CD14-positive monocyte (primary cell): Measurements from ENCODE around the gene ASTN2. TPM values are rescaled to one million over a fixed set of nuclear protein-coding genes. Genes with fewer than 3 reads are reported as not detected.

ENCODE experiments used
- DNase-seq, 3 donors: peaks; one replicate each; pipeline ENCODE4 v3.0.0-alpha.2; 2011 to 2022
- H2AFZ ChIP-seq: 2 replicates; pipeline ENCODE4 v1.6.0; 2012; ENCODE audit warnings: mild to moderate bottlenecking, low read depth, low read length, inconsistent platforms; ENCODE audit not compliant: insufficient read depth, poor library complexity, severe bottlenecking
- H3K27ac ChIP-seq, 2 donors: 1 replicate in 1 of 2; 2 replicates in 1 of 2; pipeline ENCODE4 v1.5.1; 2012 to 2013; ENCODE audit warnings: low read length in 2 of 2, control low read depth in 1 of 2, inconsistent platforms in 1 of 2, low read depth in 1 of 2, mild to moderate bottlenecking in 1 of 2
- H3K27me3 ChIP-seq, 2 donors: one replicate each; pipeline versions ENCODE4 v1.6.0 to v1.6.1; 2011 to 2013; ENCODE audit warnings: low read length in 2 of 2; ENCODE audit not compliant: control insufficient read depth in 2 of 2, insufficient read depth in 2 of 2
- H3K36me3 ChIP-seq, 2 donors: replicated peaks in 1 of 2; 1 replicate in 1 of 2; 2 replicates in 1 of 2; pipeline versions ENCODE4 v1.5.1 to v1.6.1; 2012 to 2013; ENCODE audit warnings: low read length in 2 of 2, control low read depth in 1 of 2, inconsistent platforms in 1 of 2, mild to moderate bottlenecking in 1 of 2; ENCODE audit not compliant: insufficient read depth in 2 of 2, control insufficient read depth in 1 of 2
- H3K4me1 ChIP-seq, 2 donors: 1 replicate in 1 of 2; 2 replicates in 1 of 2; pipeline versions ENCODE4 v1.5.1 to v1.6.1; 2012 to 2013; ENCODE audit warnings: low read length in 2 of 2, control low read depth in 1 of 2, inconsistent platforms in 1 of 2, mild to moderate bottlenecking in 1 of 2, moderate library complexity in 1 of 2; ENCODE audit not compliant: insufficient read depth in 2 of 2, control insufficient read depth in 1 of 2
- H3K4me2 ChIP-seq: replicated peaks from 2 replicates; pipeline ENCODE3; 2012; ENCODE audit warnings: low read length, moderate library complexity, mild to moderate bottlenecking; ENCODE audit not compliant: poor library complexity, severe bottlenecking; ENCODE audit errors: extremely low read depth
- H3K4me3 ChIP-seq, 3 experiments: fragments of 200-600 bp in 1 of 3; sonication (generic) in 1 of 3; replicated peaks in 1 of 3; 1 replicate in 2 of 3; 2 replicates in 1 of 3; pipeline ENCODE4 v1.5.1; 2011 to 2013; ENCODE audit warnings: low read length in 3 of 3, mild to moderate bottlenecking in 3 of 3, control low read depth in 2 of 3, low read depth in 2 of 3, inconsistent platforms in 1 of 3, moderate library complexity in 1 of 3
- H3K79me2 ChIP-seq: 2 replicates; pipeline ENCODE4 v1.6.0; 2012; ENCODE audit warnings: mild to moderate bottlenecking, control low read depth, inconsistent platforms, low read length, moderate library complexity; ENCODE audit not compliant: insufficient read depth
- H3K9ac ChIP-seq: 2 replicates; pipeline ENCODE4 v1.6.0; 2017; ENCODE audit warnings: low read length, mild to moderate bottlenecking; ENCODE audit not compliant: insufficient read depth, poor library complexity, severe bottlenecking
- H3K9me3 ChIP-seq, 2 donors: replicated peaks in 1 of 2; 1 replicate in 1 of 2; 2 replicates in 1 of 2; pipeline versions ENCODE4 v1.5.1 to v1.6.1; 2012 to 2013; ENCODE audit warnings: low read length in 2 of 2, control low read depth in 1 of 2; ENCODE audit not compliant: control insufficient read depth in 1 of 2, insufficient read depth in 1 of 2
- H4K20me1 ChIP-seq: 2 replicates; pipeline ENCODE4 v1.6.0; 2012; ENCODE audit warnings: mild to moderate bottlenecking, low read length, control low read depth, moderate library complexity; ENCODE audit not compliant: insufficient read depth
- H3K27ac Mint-ChIP-seq, 7 donors: one replicate each; pipeline ENCODE4 v1.8.0; 2020; ENCODE audit warnings: mild to moderate bottlenecking in 7 of 7, mixed read lengths in 7 of 7, moderate library complexity in 6 of 7, inconsistent platforms in 2 of 7
- H3K27me3 Mint-ChIP-seq, 3 donors: one replicate each; pipeline ENCODE4 v1.8.0; 2021 to 2022; ENCODE audit warnings: low read depth in 3 of 3, mild to moderate bottlenecking in 3 of 3, mixed read lengths in 3 of 3, moderate library complexity in 3 of 3, inconsistent platforms in 1 of 3
- H3K36me3 Mint-ChIP-seq, 2 donors: one replicate each; pipeline ENCODE4 v1.8.0; 2020; ENCODE audit warnings: mixed read lengths in 2 of 2, inconsistent platforms in 1 of 2, mild to moderate bottlenecking in 1 of 2
- H3K4me1 Mint-ChIP-seq: one replicate; pipeline ENCODE4 v1.8.0; 2020; ENCODE audit warnings: mild to moderate bottlenecking, mixed read lengths
- H3K4me3 Mint-ChIP-seq, 2 donors: one replicate each; pipeline ENCODE4 v1.8.0; 2020; ENCODE audit warnings: mild to moderate bottlenecking in 2 of 2, mixed read lengths in 2 of 2, moderate library complexity in 1 of 2
- H3K9me3 Mint-ChIP-seq, 7 donors: one replicate each; pipeline ENCODE4 v1.8.0; 2020 to 2022; ENCODE audit warnings: mixed read lengths in 7 of 7, mild to moderate bottlenecking in 6 of 7, moderate library complexity in 6 of 7, inconsistent platforms in 2 of 7
- CTCF ChIP-seq: fragments of 200-600 bp; IDR thresholded peaks from one replicate; pipeline ENCODE4 v1.8.0; 2022; ENCODE audit warnings: antibody characterized with exemption, mild to moderate bottlenecking
- WGBS: methylation state at CpG from one replicate; pipeline ENCODE4 v1.1.5; 2013; ENCODE audit warnings: missing lambda C conversion rate; ENCODE audit not compliant: insufficient coverage; 5-methylcytosine and 5-hydroxymethylcytosine counted together
- intact Hi-C, 2 donors: fragments of 100-400 bp; cut with micrococcal nuclease; formaldehyde crosslinking; loops; one replicate each; pipeline versions ENCODE4 v1.15.0 to v1.15.1; 2023
- polyA plus RNA-seq, 3 donors: library from polyadenylated mRNA; depleted of rRNA in 1 of 3; unstranded in 2 of 3; stranded (reverse) in 1 of 3; fragments of 300-500 nt in 2 of 3; fragments of >200 nt in 1 of 3; fragmentation: Illumina TruSeq in 2 of 3; gene quantifications; 1 replicate in 2 of 3; 2 replicates in 1 of 3; pipeline ENCODE4 v1.2.3, GENCODE V29; 2012 to 2021

ASTN2 gene
- polyA plus RNA-seq, 3 donors, result not detected

DNA sequence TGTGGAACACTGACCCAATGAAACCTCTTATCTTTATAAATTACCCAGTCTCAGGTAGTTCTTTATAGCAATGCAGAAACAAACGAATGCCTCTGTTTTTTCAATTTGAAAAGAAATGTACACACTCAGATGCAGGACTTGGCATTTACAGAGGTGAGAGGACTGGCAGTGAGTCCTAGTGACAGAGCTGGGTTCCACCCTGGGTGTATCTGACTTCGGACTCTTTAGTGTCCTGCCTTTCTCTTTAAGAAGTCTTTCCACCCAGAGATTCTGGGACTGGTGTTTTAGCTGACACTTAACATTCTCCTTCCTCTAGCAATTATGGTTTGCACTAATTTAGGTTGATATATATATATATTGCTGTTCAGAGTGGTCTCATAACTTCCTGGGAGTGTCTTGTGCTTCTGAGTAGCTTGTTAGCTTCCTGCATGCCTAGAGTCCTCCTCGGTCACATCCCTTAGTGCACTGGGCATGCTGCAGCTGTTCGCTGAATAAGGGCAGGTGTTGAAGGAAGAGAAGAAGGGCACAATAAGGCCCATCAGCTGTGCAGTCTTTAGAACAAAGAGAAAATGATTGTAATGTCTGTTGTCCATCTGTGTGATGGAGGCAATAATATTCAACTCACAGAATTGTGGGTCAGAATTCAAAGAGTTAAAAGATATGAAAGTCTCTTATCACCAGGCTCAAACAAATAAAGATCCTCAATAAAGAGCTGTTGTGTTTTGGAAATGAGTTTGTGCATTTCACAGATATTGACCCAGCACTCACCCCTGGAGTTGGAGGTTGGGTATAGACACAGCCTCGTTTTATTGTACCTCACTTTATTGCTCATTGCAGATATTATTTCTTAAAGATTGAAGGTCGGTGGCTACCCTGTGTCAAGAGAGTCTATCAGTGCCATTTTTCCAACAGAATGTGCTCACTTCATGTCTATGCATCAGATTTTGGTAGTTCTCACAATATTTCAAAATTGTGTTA is 540.6 kb downstream of the ASTN2 start:
- H2AFZ ChIP-seq, result no peak overlapping the region
- peaks cover 14 to 27% of the 10 kb centered on the region in 2 donors for H3K9me3 ChIP-seq
- intact Hi-C loops, result no loop called here
- no peaks in the 10 kb centered on the region for H3K4me1 ChIP-seq
- H3K79me2 ChIP-seq, result no peaks in the 10 kb centered on the region
- H3K27me3 ChIP-seq, result no peaks in the 10 kb centered on the region
- Mint-ChIP-seq H3K36me3 (no peaks in the 10 kb centered on the region), H3K27me3 (no peaks in the 10 kb centered on the region), H3K4me3 (no peak overlapping the region), H3K4me1 (no peaks in the 10 kb centered on the region), H3K27ac (no peak overlapping the region), H3K9me3 (peaks cover 9 to 39% (median 16%) of the 10 kb centered on the region in 7 donors)
- DNase-seq, result no peak
- no peaks in the 10 kb centered on the region for H3K36me3 ChIP-seq
- no peak for TF ChIP-seq CTCF
- no peaks in the 10 kb centered on the region for H4K20me1 ChIP-seq
- 92% methylated on average over 2 of the region's 6 CpGs for WGBS
- no peak overlapping the region for H3K4me3 ChIP-seq
- H3K9ac ChIP-seq, result no peak overlapping the region
- no peak overlapping the region for H3K4me2 ChIP-seq
- no peak overlapping the region for H3K27ac ChIP-seq

DNA sequence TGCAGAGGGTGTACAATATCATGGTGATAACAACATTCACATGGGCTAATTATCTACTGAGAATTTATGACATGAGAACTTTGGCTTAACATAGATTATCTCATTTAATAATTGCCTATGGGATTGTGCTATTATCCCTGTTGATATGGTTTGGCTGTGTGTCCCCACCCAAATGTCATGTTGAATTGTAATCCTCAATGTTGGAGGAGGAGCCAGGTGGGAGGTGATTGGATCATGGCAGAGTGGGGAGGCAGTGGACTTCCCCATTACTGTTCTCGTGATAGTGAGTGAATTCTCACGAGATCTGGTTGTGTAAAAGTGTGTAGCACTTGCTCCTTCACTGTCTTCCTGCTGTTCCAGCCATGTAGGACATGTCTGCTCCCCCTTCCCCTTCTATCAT is 541.4 kb downstream of the ASTN2 start:
- Mint-ChIP-seq H3K4me1 (no peaks in the 10 kb centered on the region), H3K27ac (no peak overlapping the region), H3K27me3 (no peaks in the 10 kb centered on the region), H3K36me3 (no peaks in the 10 kb centered on the region), H3K9me3 (peaks cover 5 to 33% (median 16%) of the 10 kb centered on the region in 7 donors), H3K4me3 (no peak overlapping the region)
- H3K27me3 ChIP-seq, result no peaks in the 10 kb centered on the region
- no CpG with 5 or more reads among the region's 2 CpGs for WGBS
- no peak overlapping the region for H2AFZ ChIP-seq
- H3K4me2 ChIP-seq, result no peak overlapping the region
- H3K36me3 ChIP-seq, result no peaks in the 10 kb centered on the region
- H3K79me2 ChIP-seq, result no peaks in the 10 kb centered on the region
- no peaks in the 10 kb centered on the region for H3K4me1 ChIP-seq
- no peak overlapping the region for H3K27ac ChIP-seq
- no peak overlapping the region for H3K9ac ChIP-seq
- H4K20me1 ChIP-seq, result no peaks in the 10 kb centered on the region
- intact Hi-C loops, result no loop called here
- no peak for DNase-seq
- no peak overlapping the region for H3K4me3 ChIP-seq
- peaks cover 10 to 27% of the 10 kb centered on the region in 2 donors for H3K9me3 ChIP-seq
- no peak for TF ChIP-seq CTCF
